Fibroblast of lung (primary cell): ENCODE measurements around the gene HIRIP3. TPM values are rescaled to one million over a fixed set of nuclear protein-coding genes. Genes with fewer than 3 reads are reported as not detected.
A peak's percentile ranks its signal among the peaks of the same experiment; 100 is the strongest.

Experiments used
- DNase-seq, 2 donors: peaks; one replicate each; pipeline versions ENCODE4 v3.0.0 to v3.0.0-alpha.2; 2010; ENCODE audit warnings: low read depth in 2 of 2
- H2AFZ ChIP-seq: 2 replicates; pipeline ENCODE4 v1.5.1; 2012; ENCODE audit warnings: low read length, control low read depth, inconsistent platforms
- H3K27ac ChIP-seq: 2 replicates; pipeline ENCODE4 v1.5.1; 2011; ENCODE audit warnings: low read length, control low read depth; ENCODE audit not compliant: insufficient read depth
- H3K27me3 ChIP-seq: 2 replicates; pipeline ENCODE4 v1.5.1; 2011; ENCODE audit warnings: mild to moderate bottlenecking, low read length; ENCODE audit not compliant: control insufficient read depth, insufficient read depth
- H3K36me3 ChIP-seq: 2 replicates; pipeline ENCODE4 v1.5.1; 2011; ENCODE audit warnings: low read length; ENCODE audit not compliant: control insufficient read depth, insufficient read depth
- H3K4me1 ChIP-seq: 2 replicates; pipeline ENCODE4 v1.5.1; 2011; ENCODE audit warnings: low read length; ENCODE audit not compliant: control insufficient read depth, insufficient read depth; ENCODE audit errors: extremely low read depth
- H3K4me2 ChIP-seq: 2 replicates; pipeline ENCODE4 v1.5.1; 2011; ENCODE audit warnings: low read length, control low read depth; ENCODE audit not compliant: insufficient read depth; ENCODE audit errors: extremely low read depth
- H3K4me3 ChIP-seq, 4 experiments: fragments of 200-600 bp in 1 of 4; sonication (generic) in 1 of 4; replicated peaks in 1 of 4; 2 replicates each; pipeline ENCODE4 v1.5.1; 2011 to 2016; ENCODE audit warnings: low read length in 4 of 4, low read depth in 3 of 4, mild to moderate bottlenecking in 3 of 4, control low read depth in 2 of 4, inconsistent platforms in 1 of 4, mixed read lengths in 1 of 4; ENCODE audit not compliant: insufficient read depth in 1 of 4; ENCODE audit errors: control extremely low read depth in 1 of 4
- H3K79me2 ChIP-seq: 2 replicates; pipeline ENCODE4 v1.5.1; 2012; ENCODE audit warnings: mild to moderate bottlenecking, low read length, inconsistent platforms; ENCODE audit not compliant: control insufficient read depth, insufficient read depth
- H3K9ac ChIP-seq: 2 replicates; pipeline ENCODE4 v1.5.1; 2011; ENCODE audit warnings: mild to moderate bottlenecking, low read length, control low read depth; ENCODE audit not compliant: insufficient read depth
- H3K9me3 ChIP-seq: 2 replicates; pipeline ENCODE4 v1.5.1; 2012; ENCODE audit warnings: low read depth, low read length; ENCODE audit not compliant: control insufficient read depth, insufficient read depth
- H4K20me1 ChIP-seq: 2 replicates; pipeline ENCODE4 v1.5.1; 2011; ENCODE audit warnings: low read length; ENCODE audit not compliant: control insufficient read depth, insufficient read depth; ENCODE audit errors: extremely low read depth
- EZH2 ChIP-seq: IDR thresholded peaks from 2 replicates; pipeline ENCODE4 v1.5.1; 2012; ENCODE audit warnings: low read length, control low read depth, mild to moderate bottlenecking; ENCODE audit errors: missing control alignments
- polyA plus RNA-seq, 2 donors: library from polyadenylated mRNA; depleted of rRNA in 1 of 2; stranded (reverse) in 1 of 2; unstranded in 1 of 2; fragments of >200 nt; gene quantifications; 2 replicates each; pipeline ENCODE4 v1.2.1, GENCODE V29; 2011 to 2012; ENCODE audit warnings: missing spikeins in 1 of 2
- total RNA-seq: library from RNA; depleted of rRNA; stranded (reverse); fragments of >200 nt; gene quantifications from 2 replicates; pipeline ENCODE4 v1.2.1, GENCODE V29; 2014
- TF ChIP-seq, protein P1 (sequence below), 2 donors: IDR thresholded peaks in 1 of 2; conservative IDR thresholded peaks in 1 of 2; 1 replicate in 1 of 2; 2 replicates in 1 of 2; pipeline ENCODE4 v1.5.1; 2011 to 2012; ENCODE audit warnings: low read length in 2 of 2, control low read depth in 1 of 2, inconsistent platforms in 1 of 2, low read depth in 1 of 2, mild to moderate bottlenecking in 1 of 2

The HIRIP3 gene
- total and polyA plus RNA-seq, 2 donors (not counting 1 experiment from before 2014, with no cell fraction given) = 3.0 to 7.9 TPM

- DNase-seq = no peak
- Histone ChIP-seq H3K9ac (no peak overlapping the region), H3K27me3 (no peaks in the 10 kb centered on the region), H3K4me1 (no peaks in the 10 kb centered on the region), H2AFZ (no peak overlapping the region), H3K27ac (no peak overlapping the region), H3K4me3 (no peak overlapping the region), H3K36me3 (no peaks in the 10 kb centered on the region), H4K20me1 (no peaks in the 10 kb centered on the region), H3K9me3 (no peaks in the 10 kb centered on the region), H3K79me2 (no peaks in the 10 kb centered on the region), H3K4me2 (no peak overlapping the region)
- TF ChIP-seq, protein P1, sequence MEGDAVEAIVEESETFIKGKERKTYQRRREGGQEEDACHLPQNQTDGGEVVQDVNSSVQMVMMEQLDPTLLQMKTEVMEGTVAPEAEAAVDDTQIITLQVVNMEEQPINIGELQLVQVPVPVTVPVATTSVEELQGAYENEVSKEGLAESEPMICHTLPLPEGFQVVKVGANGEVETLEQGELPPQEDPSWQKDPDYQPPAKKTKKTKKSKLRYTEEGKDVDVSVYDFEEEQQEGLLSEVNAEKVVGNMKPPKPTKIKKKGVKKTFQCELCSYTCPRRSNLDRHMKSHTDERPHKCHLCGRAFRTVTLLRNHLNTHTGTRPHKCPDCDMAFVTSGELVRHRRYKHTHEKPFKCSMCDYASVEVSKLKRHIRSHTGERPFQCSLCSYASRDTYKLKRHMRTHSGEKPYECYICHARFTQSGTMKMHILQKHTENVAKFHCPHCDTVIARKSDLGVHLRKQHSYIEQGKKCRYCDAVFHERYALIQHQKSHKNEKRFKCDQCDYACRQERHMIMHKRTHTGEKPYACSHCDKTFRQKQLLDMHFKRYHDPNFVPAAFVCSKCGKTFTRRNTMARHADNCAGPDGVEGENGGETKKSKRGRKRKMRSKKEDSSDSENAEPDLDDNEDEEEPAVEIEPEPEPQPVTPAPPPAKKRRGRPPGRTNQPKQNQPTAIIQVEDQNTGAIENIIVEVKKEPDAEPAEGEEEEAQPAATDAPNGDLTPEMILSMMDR (conservative IDR thresholded peaks at IDR 0.05 in 1 of 2, IDR thresholded peaks at IDR 0.05 in 1 of 2; ENCODE audit: low read depth in 1 of 2, low read length in 2 of 2) = no peak
- TF ChIP-seq EZH2 = no peak
These were observed 44.5 kb downstream of the HIRIP3 start for GRCh38 chr16:29950806-29951461.

DNA sequence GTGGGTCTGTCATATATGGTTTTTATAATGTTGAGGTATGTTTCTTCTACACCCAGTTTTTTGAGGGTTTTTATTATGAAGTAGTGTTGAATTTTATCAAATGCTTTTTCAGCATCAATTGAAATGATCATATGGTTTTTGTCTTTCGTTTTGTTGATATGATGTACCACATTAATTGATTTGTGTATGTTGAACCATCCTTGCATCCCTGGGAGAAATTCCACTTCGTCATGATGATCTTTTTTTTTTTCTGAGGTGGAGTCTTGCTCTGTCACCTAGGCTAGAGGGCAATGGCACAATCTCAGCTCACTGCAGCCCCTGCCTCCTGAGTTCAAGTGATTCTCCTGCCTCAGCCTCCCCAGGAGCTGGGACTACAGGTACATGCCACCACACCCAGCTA lies 47.5 kb downstream of the HIRIP3 start:
- Histone ChIP-seq H3K9me3 (no peaks in the 10 kb centered on the region), H3K79me2 (no peaks in the 10 kb centered on the region), H3K36me3 (no peaks in the 10 kb centered on the region), H3K27me3 (no peaks in the 10 kb centered on the region), H3K4me1 (peaks cover 7% of the 10 kb centered on the region), H4K20me1 (no peaks in the 10 kb centered on the region), H2AFZ (no peak overlapping the region), H3K4me2 (no peak overlapping the region), H3K27ac (no peak overlapping the region), H3K9ac (no peak overlapping the region), H3K4me3 (no peak overlapping the region)
- no peak for DNase-seq
- TF ChIP-seq, protein P1 (conservative IDR thresholded peaks at IDR 0.05 in 1 of 2, IDR thresholded peaks at IDR 0.05 in 1 of 2; ENCODE audit: low read depth in 1 of 2, low read length in 2 of 2) = no peak
- no peak for TF ChIP-seq EZH2

DNA sequence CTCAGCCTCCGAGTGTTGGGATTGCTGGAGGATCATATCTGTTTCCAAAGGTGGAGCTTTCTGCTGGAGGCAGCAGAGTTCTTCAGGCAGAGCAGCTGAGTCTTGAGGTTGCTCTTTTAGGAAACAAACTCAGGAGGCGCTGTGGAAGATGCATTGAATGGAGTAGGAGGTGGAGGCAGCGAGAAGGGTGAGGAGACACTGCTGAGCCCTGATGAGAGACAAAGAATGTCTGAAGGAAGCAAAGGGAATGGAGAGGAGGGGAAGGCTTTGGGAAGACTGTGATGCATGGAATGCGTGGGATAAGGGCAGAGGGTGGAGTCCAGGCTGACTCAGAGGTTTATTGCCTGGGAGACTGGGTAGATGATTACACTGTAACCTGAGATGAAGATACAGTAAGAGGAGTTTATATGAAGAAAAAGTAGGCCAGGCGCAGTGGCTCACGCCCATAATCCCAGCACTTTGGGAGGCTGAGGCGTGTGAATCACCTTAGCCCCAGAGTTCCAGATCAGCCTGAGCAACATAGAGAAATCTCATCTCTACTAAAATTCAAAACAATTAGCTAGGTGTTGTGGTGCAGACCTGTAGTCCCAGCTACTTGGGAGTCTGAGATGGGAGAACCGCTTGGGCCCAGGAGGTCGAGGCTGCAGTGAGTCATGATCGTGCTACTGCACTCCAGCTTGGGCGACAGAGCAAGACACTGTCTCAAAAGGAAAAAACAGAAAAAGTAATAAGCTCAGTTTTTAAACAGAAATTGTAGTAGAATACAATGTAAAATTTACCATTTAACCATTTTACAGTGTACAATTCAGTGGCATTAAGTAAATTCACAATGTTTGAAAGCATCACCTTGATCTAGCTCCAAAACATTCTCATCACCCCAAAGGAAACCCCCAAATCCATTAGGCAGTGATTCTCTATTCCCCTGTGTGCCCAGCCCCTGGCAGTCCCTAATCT lies 51.3 kb downstream of the HIRIP3 start:
- Histone ChIP-seq H3K27ac (peak overlapping the region; percentile 88), H2AFZ (peak overlapping the region; percentile 56), H3K79me2 (no peaks in the 10 kb centered on the region), H3K4me3 (peak overlapping the region in 1 of 4 experiments; percentile 31), H3K9me3 (no peaks in the 10 kb centered on the region), H3K4me1 (peaks cover 7% of the 10 kb centered on the region), H4K20me1 (no peaks in the 10 kb centered on the region), H3K9ac (peak overlapping the region; percentile 36), H3K4me2 (peak overlapping the region; percentile 74), H3K27me3 (no peaks in the 10 kb centered on the region), H3K36me3 (no peaks in the 10 kb centered on the region)
- DNase-seq = peak; percentile 98 to 99
- no peak for TF ChIP-seq EZH2
- TF ChIP-seq, protein P1 (conservative IDR thresholded peaks at IDR 0.05 in 1 of 2, IDR thresholded peaks at IDR 0.05 in 1 of 2; ENCODE audit: low read depth in 1 of 2, low read length in 2 of 2) = peak; percentile 36
